IPS-20b (cell line): ENCODE data around the gene PGBD5.

Experiments used
- H3K27ac ChIP-seq: one replicate; pipeline ENCODE4 v1.5.1; 2013; ENCODE audit warnings: low read length
- H3K27me3 ChIP-seq: 2 replicates; pipeline ENCODE4 v1.6.1; 2013; ENCODE audit warnings: mild to moderate bottlenecking, low read length, inconsistent platforms; ENCODE audit not compliant: insufficient read depth
- H3K36me3 ChIP-seq: 2 replicates; pipeline ENCODE4 v1.6.1; 2013; ENCODE audit warnings: low read depth, mild to moderate bottlenecking, inconsistent platforms, low read length, moderate library complexity; ENCODE audit not compliant: insufficient read depth
- H3K4me1 ChIP-seq: 2 replicates; pipeline ENCODE4 v1.6.1; 2013; ENCODE audit warnings: mild to moderate bottlenecking, control low read depth, inconsistent platforms, low read length, moderate library complexity; ENCODE audit not compliant: insufficient read depth
- H3K4me3 ChIP-seq: 2 replicates; pipeline ENCODE4 v1.5.1; 2013; ENCODE audit warnings: mild to moderate bottlenecking, low read length, inconsistent platforms
- H3K9ac ChIP-seq: 2 replicates; pipeline ENCODE4 v1.6.1; 2013; ENCODE audit warnings: low read depth, mild to moderate bottlenecking, inconsistent platforms, low read length, moderate library complexity
- H3K9me3 ChIP-seq: 2 replicates; pipeline ENCODE4 v1.6.1; 2013; ENCODE audit warnings: mild to moderate bottlenecking, low read depth, low read length, inconsistent platforms; ENCODE audit not compliant: insufficient read depth

Gene PGBD5

GRCh38 chr1:230326971-230327891 lies 98.9 kb downstream of the PGBD5 start:
- H3K9me3 ChIP-seq: no peaks in the 10 kb centered on the region
- no peak overlapping the region for H3K27ac ChIP-seq

GRCh38 chr1:230323686-230324085 lies 102.4 kb downstream of the PGBD5 start:
- Histone ChIP-seq H3K4me1 (peaks cover 4% of the 10 kb centered on the region; the same call in 1 of the 2 replicates), H3K9me3 (no peaks in the 10 kb centered on the region), H3K27me3 (no peaks in the 10 kb centered on the region), H3K9ac (no peak overlapping the region), H3K27ac (no peak overlapping the region), H3K4me3 (no peak overlapping the region), H3K36me3 (peaks cover 31% of the 10 kb centered on the region)

More at GRCh38 chr1:230326971-230327891, 98.9 kb downstream of the PGBD5 start:
- peaks cover 4% of the 10 kb centered on the region for H3K4me1 ChIP-seq
- H3K36me3 ChIP-seq: peaks cover 37% of the 10 kb centered on the region
- no peaks in the 10 kb centered on the region for H3K27me3 ChIP-seq
- H3K4me3 ChIP-seq: no peak overlapping the region
- H3K9ac ChIP-seq: no peak overlapping the region; the same call in 1 of the 2 replicates

- no peak overlapping the region for H3K27ac ChIP-seq
- no peaks in the 10 kb centered on the region for H3K9me3 ChIP-seq
- peaks cover 31% of the 10 kb centered on the region for H3K36me3 ChIP-seq
- H3K4me1 ChIP-seq: no peaks in the 10 kb centered on the region; the same call in 1 of the 2 replicates
- H3K4me3 ChIP-seq: no peak overlapping the region
- no peaks in the 10 kb centered on the region for H3K27me3 ChIP-seq
- H3K9ac ChIP-seq: no peak overlapping the region
These were observed 103.1 kb downstream of the PGBD5 start for GRCh38 chr1:230322967-230323547.

- Histone ChIP-seq H3K27ac (no peak overlapping the region), H3K9me3 (no peaks in the 10 kb centered on the region), H3K9ac (no peak overlapping the region), H3K27me3 (no peaks in the 10 kb centered on the region), H3K36me3 (peaks cover 31% of the 10 kb centered on the region), H3K4me1 (no peaks in the 10 kb centered on the region), H3K4me3 (no peak overlapping the region)
These were observed 103.7 kb downstream of the PGBD5 start for GRCh38 chr1:230322421-230322756.

- no peak overlapping the region for H3K27ac ChIP-seq
- H3K4me1 ChIP-seq: no peaks in the 10 kb centered on the region
- no peak overlapping the region for H3K9ac ChIP-seq
- H3K4me3 ChIP-seq: no peak overlapping the region
- no peaks in the 10 kb centered on the region for H3K9me3 ChIP-seq
- peaks cover 31% of the 10 kb centered on the region for H3K36me3 ChIP-seq
- H3K27me3 ChIP-seq: no peaks in the 10 kb centered on the region
These were observed 104.3 kb downstream of the PGBD5 start for GRCh38 chr1:230321741-230322420.

GRCh38 chr1:230321341-230321740 lies 104.8 kb downstream of the PGBD5 start:
- no peaks in the 10 kb centered on the region for H3K4me1 ChIP-seq
- H3K9ac ChIP-seq: no peak overlapping the region
- H3K36me3 ChIP-seq: peaks cover 31% of the 10 kb centered on the region
- H3K4me3 ChIP-seq: no peak overlapping the region
- H3K27me3 ChIP-seq: no peaks in the 10 kb centered on the region
- no peak overlapping the region for H3K27ac ChIP-seq
- no peaks in the 10 kb centered on the region for H3K9me3 ChIP-seq

- Histone ChIP-seq H3K4me3 (no peak overlapping the region), H3K27ac (no peak overlapping the region), H3K27me3 (no peaks in the 10 kb centered on the region), H3K9me3 (no peaks in the 10 kb centered on the region), H3K36me3 (peaks cover 31% of the 10 kb centered on the region), H3K9ac (no peak overlapping the region), H3K4me1 (no peaks in the 10 kb centered on the region)
These were observed 105.3 kb downstream of the PGBD5 start for GRCh38 chr1:230320804-230321203.

GRCh38 chr1:230319014-230319747 lies 107.0 kb downstream of the PGBD5 start:
- H3K4me3 ChIP-seq: no peak overlapping the region
- H3K9me3 ChIP-seq: no peaks in the 10 kb centered on the region
- no peaks in the 10 kb centered on the region for H3K4me1 ChIP-seq
- H3K36me3 ChIP-seq: peaks cover 17% of the 10 kb centered on the region; the same call in 1 of the 2 replicates
- H3K27ac ChIP-seq: no peak overlapping the region
- H3K27me3 ChIP-seq: no peaks in the 10 kb centered on the region
- no peak overlapping the region for H3K9ac ChIP-seq

- H3K9me3 ChIP-seq: no peaks in the 10 kb centered on the region
- H3K4me3 ChIP-seq: no peak overlapping the region
- no peaks in the 10 kb centered on the region for H3K27me3 ChIP-seq
- no peak overlapping the region for H3K9ac ChIP-seq
- H3K4me1 ChIP-seq: no peaks in the 10 kb centered on the region
- H3K27ac ChIP-seq: no peak overlapping the region
- peaks cover 13% of the 10 kb centered on the region; the same call in 1 of the 2 replicates for H3K36me3 ChIP-seq
These were observed 108.0 kb downstream of the PGBD5 start for GRCh38 chr1:230317823-230318819.

GRCh38 chr1:230316864-230317745 lies 109.0 kb downstream of the PGBD5 start:
- H3K4me1 ChIP-seq: no peaks in the 10 kb centered on the region
- H3K36me3 ChIP-seq: peaks cover 5% of the 10 kb centered on the region; the same call in 1 of the 2 replicates
- H3K27me3 ChIP-seq: no peaks in the 10 kb centered on the region
- H3K9me3 ChIP-seq: no peaks in the 10 kb centered on the region
- no peak overlapping the region for H3K4me3 ChIP-seq
- H3K27ac ChIP-seq: no peak overlapping the region
- no peak overlapping the region for H3K9ac ChIP-seq
